Ovary (tissue), 3 donors: ENCODE data around the gene SLCO2B1.

Experiments used
- EP300 ChIP-seq: sonication (generic); formaldehyde crosslinking; IDR thresholded peaks from one replicate; pipeline ENCODE4 v1.6.1; 2017; ENCODE audit warnings: antibody characterized with exemption
- POLR2A ChIP-seq: fragments of 450-650 bp; IDR thresholded peaks from one replicate; pipeline ENCODE4 v1.6.1; 2017; ENCODE audit warnings: antibody characterized with exemption, mild to moderate bottlenecking, moderate library complexity
- TF ChIP-seq, protein P1 (sequence below), 3 donors: fragments of 450-650 bp in 2 of 3; fragments of 200-600 bp in 1 of 3; IDR thresholded peaks; one replicate each; pipeline versions ENCODE4 v1.5.1 to v1.8.0; 2016 to 2022; ENCODE audit warnings: antibody characterized with exemption in 3 of 3, mild to moderate bottlenecking in 1 of 3
- donor health status: DM: no; HTN: no; CAD: no.

DNA sequence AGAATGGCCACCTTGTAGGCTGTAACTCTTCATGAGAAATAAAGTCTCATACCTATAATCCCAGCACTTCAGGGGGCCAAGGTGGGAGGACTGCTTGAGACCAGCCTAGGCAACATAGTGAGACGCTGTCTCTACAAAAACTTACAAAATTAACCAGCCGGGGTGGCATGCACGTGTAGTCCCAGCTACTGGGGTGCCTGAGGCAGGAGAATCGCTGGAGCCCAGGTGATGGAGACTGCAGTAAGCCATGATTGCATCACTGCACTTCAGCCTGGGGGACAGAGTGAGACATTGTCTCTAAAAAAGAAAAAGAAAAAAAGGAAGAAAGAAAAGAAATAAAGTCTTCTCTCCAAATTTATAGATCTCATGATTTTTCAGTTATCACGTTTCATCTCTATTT is 4.2 kb upstream of the SLCO2B1 start:
- TF ChIP-seq, protein P1, sequence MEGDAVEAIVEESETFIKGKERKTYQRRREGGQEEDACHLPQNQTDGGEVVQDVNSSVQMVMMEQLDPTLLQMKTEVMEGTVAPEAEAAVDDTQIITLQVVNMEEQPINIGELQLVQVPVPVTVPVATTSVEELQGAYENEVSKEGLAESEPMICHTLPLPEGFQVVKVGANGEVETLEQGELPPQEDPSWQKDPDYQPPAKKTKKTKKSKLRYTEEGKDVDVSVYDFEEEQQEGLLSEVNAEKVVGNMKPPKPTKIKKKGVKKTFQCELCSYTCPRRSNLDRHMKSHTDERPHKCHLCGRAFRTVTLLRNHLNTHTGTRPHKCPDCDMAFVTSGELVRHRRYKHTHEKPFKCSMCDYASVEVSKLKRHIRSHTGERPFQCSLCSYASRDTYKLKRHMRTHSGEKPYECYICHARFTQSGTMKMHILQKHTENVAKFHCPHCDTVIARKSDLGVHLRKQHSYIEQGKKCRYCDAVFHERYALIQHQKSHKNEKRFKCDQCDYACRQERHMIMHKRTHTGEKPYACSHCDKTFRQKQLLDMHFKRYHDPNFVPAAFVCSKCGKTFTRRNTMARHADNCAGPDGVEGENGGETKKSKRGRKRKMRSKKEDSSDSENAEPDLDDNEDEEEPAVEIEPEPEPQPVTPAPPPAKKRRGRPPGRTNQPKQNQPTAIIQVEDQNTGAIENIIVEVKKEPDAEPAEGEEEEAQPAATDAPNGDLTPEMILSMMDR (IDR thresholded peaks at IDR 0.05): no peak
- TF ChIP-seq POLR2A (no peak), EP300 (no peak)
